Measurements from ENCODE around the gene SH2D7.

SH2D7 gene

GRCh38 chr15:78060232-78060631, 32.1 kb upstream of the SH2D7 start:
- H3K27ac ChIP-seq (ENCODE audit: insufficient read depth, low read depth, low read length, poor library complexity, severe bottlenecking), result no peak overlapping the region

GRCh38 chr15:78061963-78062427, 30.4 kb upstream of the SH2D7 start:
- H3K9me3 ChIP-seq (ENCODE audit: control insufficient read depth, low read length), result no peaks in the 10 kb centered on the region
- H3K27ac ChIP-seq (ENCODE audit: insufficient read depth, low read depth, low read length, poor library complexity, severe bottlenecking), result no peak overlapping the region
- no peak overlapping the region for H3K4me3 ChIP-seq (ENCODE audit: insufficient read depth, low read depth, low read length)
- H3K27me3 ChIP-seq (ENCODE audit: control insufficient read depth, insufficient read depth, low read length, poor library complexity, severe bottlenecking), result no peaks in the 10 kb centered on the region
- no peaks in the 10 kb centered on the region for H3K36me3 ChIP-seq (ENCODE audit: control insufficient read depth, insufficient read depth, low read length)
- peaks cover 8% of the 10 kb centered on the region for H3K4me1 ChIP-seq (ENCODE audit: control insufficient read depth, insufficient read depth, low read length)
- WGBS, 2 experiments, result 32% methylated on average over 6 of the region's 6 CpGs

More at GRCh38 chr15:78060232-78060631, 32.1 kb upstream of the SH2D7 start:
- H3K27me3 ChIP-seq (ENCODE audit: control insufficient read depth, insufficient read depth, low read length, poor library complexity, severe bottlenecking), result no peaks in the 10 kb centered on the region
- H3K36me3 ChIP-seq (ENCODE audit: control insufficient read depth, insufficient read depth, low read length), result no peaks in the 10 kb centered on the region
- H3K4me1 ChIP-seq (ENCODE audit: control insufficient read depth, insufficient read depth, low read length), result peaks cover 8% of the 10 kb centered on the region
- no peaks in the 10 kb centered on the region for H3K9me3 ChIP-seq (ENCODE audit: control insufficient read depth, low read length)
- 91 to 94% methylated on average over 5 of the region's 5 CpGs for WGBS, 2 experiments
- no peak overlapping the region for H3K4me3 ChIP-seq (ENCODE audit: insufficient read depth, low read depth, low read length)

DNA sequence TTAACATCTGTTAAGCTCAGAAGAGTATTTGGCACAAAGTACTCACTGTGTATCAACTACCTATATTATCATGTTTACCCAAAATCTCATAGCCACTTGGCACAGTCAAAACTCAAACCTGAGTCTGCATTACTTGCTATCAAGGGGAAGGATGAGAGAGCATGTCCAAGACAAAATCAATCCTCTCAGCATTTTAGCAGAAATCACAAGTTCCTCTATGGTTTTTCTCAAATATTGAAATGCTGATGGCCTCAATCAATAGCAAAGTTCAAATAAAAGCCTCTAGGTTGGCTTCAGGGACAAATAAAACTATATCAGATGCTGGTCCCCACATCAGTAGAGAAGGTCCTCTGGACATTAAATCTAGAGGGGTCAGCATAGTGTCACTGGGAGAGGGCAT, 29.1 kb upstream of the SH2D7 start:
- Histone ChIP-seq H3K36me3 (ENCODE audit: control insufficient read depth, insufficient read depth, low read length) (no peaks in the 10 kb centered on the region), H3K27ac (ENCODE audit: insufficient read depth, low read depth, low read length, poor library complexity, severe bottlenecking) (no peak overlapping the region), H3K4me1 (ENCODE audit: control insufficient read depth, insufficient read depth, low read length) (peaks cover 14% of the 10 kb centered on the region), H3K4me3 (ENCODE audit: insufficient read depth, low read depth, low read length) (no peak overlapping the region), H3K27me3 (ENCODE audit: control insufficient read depth, insufficient read depth, low read length, poor library complexity, severe bottlenecking) (no peaks in the 10 kb centered on the region), H3K9me3 (ENCODE audit: control insufficient read depth, low read length) (no peaks in the 10 kb centered on the region)

GRCh38 chr15:78063970-78064385, 28.4 kb upstream of the SH2D7 start:
- H3K36me3 ChIP-seq (ENCODE audit: control insufficient read depth, insufficient read depth, low read length), result no peaks in the 10 kb centered on the region
- H3K9me3 ChIP-seq (ENCODE audit: control insufficient read depth, low read length), result no peaks in the 10 kb centered on the region
- H3K27ac ChIP-seq (ENCODE audit: insufficient read depth, low read depth, low read length, poor library complexity, severe bottlenecking), result no peak overlapping the region
- WGBS, 2 experiments, result 95 to 97% methylated on average over 4 to 5 of the region's 5 CpGs
- no peaks in the 10 kb centered on the region for H3K27me3 ChIP-seq (ENCODE audit: control insufficient read depth, insufficient read depth, low read length, poor library complexity, severe bottlenecking)
- peaks cover 20% of the 10 kb centered on the region for H3K4me1 ChIP-seq (ENCODE audit: control insufficient read depth, insufficient read depth, low read length)
- H3K4me3 ChIP-seq (ENCODE audit: insufficient read depth, low read depth, low read length), result no peak overlapping the region

- H3K4me1 ChIP-seq (ENCODE audit: control insufficient read depth, insufficient read depth, low read length), result peaks cover 22% of the 10 kb centered on the region
- no peaks in the 10 kb centered on the region for H3K27me3 ChIP-seq (ENCODE audit: control insufficient read depth, insufficient read depth, low read length, poor library complexity, severe bottlenecking)
Observed at GRCh38 chr15:78064544-78064943, 27.8 kb upstream of the SH2D7 start.

GRCh38 chr15:78065284-78065872, 27.0 kb upstream of the SH2D7 start:
- H3K27ac ChIP-seq (ENCODE audit: insufficient read depth, low read depth, low read length, poor library complexity, severe bottlenecking), result no peak overlapping the region
- WGBS, 2 experiments, result 89 to 91% methylated on average over 5 of the region's 5 CpGs
- peaks cover 22% of the 10 kb centered on the region for H3K4me1 ChIP-seq (ENCODE audit: control insufficient read depth, insufficient read depth, low read length)
- H3K4me3 ChIP-seq (ENCODE audit: insufficient read depth, low read depth, low read length), result no peak overlapping the region
- H3K9me3 ChIP-seq (ENCODE audit: control insufficient read depth, low read length), result no peaks in the 10 kb centered on the region
- no peaks in the 10 kb centered on the region for H3K36me3 ChIP-seq (ENCODE audit: control insufficient read depth, insufficient read depth, low read length)
- no peaks in the 10 kb centered on the region for H3K27me3 ChIP-seq (ENCODE audit: control insufficient read depth, insufficient read depth, low read length, poor library complexity, severe bottlenecking)

More at GRCh38 chr15:78064544-78064943, 27.8 kb upstream of the SH2D7 start:
- Histone ChIP-seq H3K36me3 (ENCODE audit: control insufficient read depth, insufficient read depth, low read length) (no peaks in the 10 kb centered on the region), H3K4me3 (ENCODE audit: insufficient read depth, low read depth, low read length) (no peak overlapping the region), H3K9me3 (ENCODE audit: control insufficient read depth, low read length) (no peaks in the 10 kb centered on the region), H3K27ac (ENCODE audit: insufficient read depth, low read depth, low read length, poor library complexity, severe bottlenecking) (no peak overlapping the region)
- WGBS, 2 experiments, result 89 to 90% methylated on average over 2 of the region's 2 CpGs

DNA sequence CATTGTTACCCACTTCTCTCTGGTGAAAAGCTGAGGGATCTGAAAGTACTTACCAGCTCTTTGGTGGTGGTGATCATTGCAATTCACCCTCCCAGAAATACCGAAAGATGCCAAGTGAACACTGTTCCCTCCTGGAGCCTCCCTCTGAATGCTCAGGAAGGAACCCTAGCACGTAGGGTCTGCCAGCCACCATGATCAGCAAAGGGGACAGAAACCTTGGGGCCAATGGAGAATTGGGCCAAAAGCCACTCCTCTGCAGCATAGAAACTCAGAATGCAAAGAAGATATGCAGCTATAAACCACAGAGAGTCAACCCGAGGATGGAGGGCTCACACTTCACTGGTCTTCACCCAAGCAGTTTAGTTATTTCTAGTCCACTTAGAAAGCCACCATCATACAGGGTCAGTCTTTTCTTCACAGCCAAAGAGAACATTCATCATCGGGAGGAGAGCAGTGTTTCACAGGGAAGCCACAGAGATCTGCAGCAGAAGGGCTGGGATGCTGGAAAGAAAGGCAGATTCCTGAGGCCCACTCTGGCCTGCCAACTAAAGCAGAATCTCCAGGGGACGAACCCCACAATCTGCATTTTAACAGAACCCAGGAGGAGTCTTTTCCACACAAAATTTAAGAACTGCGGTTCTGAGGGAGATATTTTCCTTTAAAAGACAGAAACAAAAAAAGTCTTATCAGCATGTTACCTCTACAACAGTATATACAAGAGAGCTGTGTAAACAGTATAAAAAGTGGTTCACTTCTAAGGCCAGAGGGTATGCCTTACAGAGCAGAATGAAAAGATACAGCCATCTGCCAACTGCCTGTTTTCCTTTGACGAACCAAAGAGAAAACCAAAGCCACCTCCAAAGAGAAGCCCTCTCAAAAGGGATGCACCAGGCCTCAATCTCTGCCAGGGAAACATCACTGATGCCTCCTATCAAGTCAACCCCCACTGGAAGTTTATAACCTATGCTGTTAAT, 26.1 kb upstream of the SH2D7 start:
- Histone ChIP-seq H3K4me1 (ENCODE audit: control insufficient read depth, insufficient read depth, low read length) (peaks cover 22% of the 10 kb centered on the region), H3K9me3 (ENCODE audit: control insufficient read depth, low read length) (no peaks in the 10 kb centered on the region), H3K27ac (ENCODE audit: insufficient read depth, low read depth, low read length, poor library complexity, severe bottlenecking) (no peak overlapping the region), H3K27me3 (ENCODE audit: control insufficient read depth, insufficient read depth, low read length, poor library complexity, severe bottlenecking) (no peaks in the 10 kb centered on the region), H3K4me3 (ENCODE audit: insufficient read depth, low read depth, low read length) (no peak overlapping the region), H3K36me3 (ENCODE audit: control insufficient read depth, insufficient read depth, low read length) (no peaks in the 10 kb centered on the region)
- 52 to 66% methylated on average over 6 to 7 of the region's 7 CpGs for WGBS, 2 experiments

GRCh38 chr15:78067328-78068228, 24.8 kb upstream of the SH2D7 start:
- H3K4me1 ChIP-seq (ENCODE audit: control insufficient read depth, insufficient read depth, low read length), result peaks cover 14% of the 10 kb centered on the region
- H3K27me3 ChIP-seq (ENCODE audit: control insufficient read depth, insufficient read depth, low read length, poor library complexity, severe bottlenecking), result no peaks in the 10 kb centered on the region
- H3K9me3 ChIP-seq (ENCODE audit: control insufficient read depth, low read length), result no peaks in the 10 kb centered on the region
- WGBS, 2 experiments, result 86 to 90% methylated on average over 1 of the region's 1 CpG
- H3K4me3 ChIP-seq (ENCODE audit: insufficient read depth, low read depth, low read length), result no peak overlapping the region
- H3K27ac ChIP-seq (ENCODE audit: insufficient read depth, low read depth, low read length, poor library complexity, severe bottlenecking), result no peak overlapping the region
- H3K36me3 ChIP-seq (ENCODE audit: control insufficient read depth, insufficient read depth, low read length), result no peaks in the 10 kb centered on the region

- 86% methylated on average over 7 of the region's 7 CpGs for WGBS, 2 experiments
- Histone ChIP-seq H3K9me3 (ENCODE audit: control insufficient read depth, low read length) (no peaks in the 10 kb centered on the region), H3K27me3 (ENCODE audit: control insufficient read depth, insufficient read depth, low read length, poor library complexity, severe bottlenecking) (no peaks in the 10 kb centered on the region), H3K27ac (ENCODE audit: insufficient read depth, low read depth, low read length, poor library complexity, severe bottlenecking) (no peak overlapping the region), H3K4me3 (ENCODE audit: insufficient read depth, low read depth, low read length) (no peak overlapping the region), H3K36me3 (ENCODE audit: control insufficient read depth, insufficient read depth, low read length) (no peaks in the 10 kb centered on the region), H3K4me1 (ENCODE audit: control insufficient read depth, insufficient read depth, low read length) (peaks cover 14% of the 10 kb centered on the region)
Observed at GRCh38 chr15:78069052-78069414, 23.3 kb upstream of the SH2D7 start.
